GM18907 (cell line): ENCODE results near the gene CERS4.
A peak's percentile ranks its signal among the peaks of the same experiment; 100 is the strongest.
"Not testable (repeated sequence)": the region's sequence is repeated elsewhere in the genome, so short reads cannot be mapped to it uniquely, and the experiment has no call there.

Source experiments
- ATAC-seq: cut with Tn5 transposase; IDR thresholded peaks from one replicate; pipeline ENCODE4 v1.9.1; 2021; ENCODE audit warnings: mild to moderate bottlenecking, moderate library complexity; ENCODE audit not compliant: unreplicated experiment

The CERS4 gene

GRCh38 chr19:8208922-8209461 lies at the start of gene CERS4:
CERS4 (plus strand) TSS chr19:8209370; CDS start chr19:8251077, 41,707 bp downstream.
- ATAC-seq, result peak; percentile 48

- ATAC-seq, result no peak
Measured at GRCh38 chr19:8161135-8161646, 48.0 kb upstream of the CERS4 start.

GRCh38 chr19:8163759-8164158 lies 45.4 kb upstream of the CERS4 start:
- ATAC-seq, result no peak

GRCh38 chr19:8167985-8168384 lies 41.2 kb upstream of the CERS4 start:
- no peak for ATAC-seq

GRCh38 chr19:8168537-8168936 lies 40.6 kb upstream of the CERS4 start:
- ATAC-seq, result no peak

- no peak for ATAC-seq
Measured at GRCh38 chr19:8174706-8175105, 34.5 kb upstream of the CERS4 start.

GRCh38 chr19:8180018-8180417 lies 29.2 kb upstream of the CERS4 start:
- no peak for ATAC-seq

GRCh38 chr19:8184274-8184673 lies 24.9 kb upstream of the CERS4 start:
- ATAC-seq, result no peak

- ATAC-seq, result no peak
Measured at GRCh38 chr19:8185343-8186068, 23.7 kb upstream of the CERS4 start.

GRCh38 chr19:8192221-8192820 lies 16.8 kb upstream of the CERS4 start:
- ATAC-seq, result no peak

GRCh38 chr19:8194528-8195267 lies 14.5 kb upstream of the CERS4 start:
- ATAC-seq, result peak; percentile 29

- ATAC-seq, result no peak
Measured at GRCh38 chr19:8196271-8196927, 12.8 kb upstream of the CERS4 start.

GRCh38 chr19:8203288-8204120 lies 5.7 kb upstream of the CERS4 start:
- ATAC-seq, result not testable (repeated sequence)

GRCh38 chr19:8204961-8205360 lies 4.2 kb upstream of the CERS4 start:
- no peak for ATAC-seq

- ATAC-seq, result no peak
Measured at GRCh38 chr19:8206147-8207087, 2.8 kb upstream of the CERS4 start.

- not testable (repeated sequence) for ATAC-seq
Measured at GRCh38 chr19:8207326-8207725, 1.8 kb upstream of the CERS4 start.

- ATAC-seq, result no peak
Measured at GRCh38 chr19:8208119-8208921, 850 bp upstream of the CERS4 start.
